Karpas-422 (cell line): ENCODE data around the gene DXO. TPM values are rescaled to one million over a fixed set of nuclear protein-coding genes. Genes with fewer than 3 reads are reported as not detected.
"Not testable (repeated sequence)": the region's sequence is repeated elsewhere in the genome, so short reads cannot be mapped to it uniquely, and the experiment has no call there.

Experiments used
- DNase-seq: peaks from one replicate; pipeline ENCODE4 v3.0.0-alpha.2; 2015
- H2AFZ ChIP-seq: fragments of 200-600 bp; sonication (generic); 2 replicates; pipeline ENCODE4 v1.6.1; 2014; ENCODE audit warnings: antibody characterized with exemption, low read length, mixed read lengths
- H3K27ac ChIP-seq: fragments of 200-600 bp; sonication (generic); 2 replicates; pipeline ENCODE4 v1.5.1; 2014; ENCODE audit warnings: mild to moderate bottlenecking, low read length, moderate library complexity
- H3K27me3 ChIP-seq: fragments of 200-600 bp; sonication (generic); 2 replicates; pipeline ENCODE4 v1.6.1; 2014; ENCODE audit warnings: low read length, mixed read lengths
- H3K36me3 ChIP-seq: fragments of 200-600 bp; sonication (generic); 2 replicates; pipeline ENCODE4 v1.6.1; 2014; ENCODE audit warnings: low read length, mixed read lengths; ENCODE audit not compliant: insufficient read depth
- H3K4me1 ChIP-seq: fragments of 200-600 bp; sonication (generic); 2 replicates; pipeline ENCODE4 v1.6.1; 2014; ENCODE audit warnings: mild to moderate bottlenecking, low read length, mixed read lengths
- H3K4me2 ChIP-seq: fragments of 200-600 bp; sonication (generic); 2 replicates; pipeline ENCODE4 v1.6.1; 2014; ENCODE audit warnings: low read length, low read depth, mild to moderate bottlenecking; ENCODE audit not compliant: poor library complexity, severe bottlenecking
- H3K4me3 ChIP-seq: fragments of 200-600 bp; sonication (generic); 2 replicates; pipeline ENCODE4 v1.5.1; 2014; ENCODE audit warnings: mild to moderate bottlenecking, antibody characterized with exemption, low read length, mixed read lengths
- H3K79me2 ChIP-seq: fragments of 200-600 bp; sonication (generic); 2 replicates; pipeline ENCODE4 v1.6.1; 2014; ENCODE audit warnings: mild to moderate bottlenecking, low read length, mixed read lengths
- H3K9ac ChIP-seq: fragments of 200-600 bp; sonication (generic); 2 replicates; pipeline ENCODE4 v1.6.0; 2014; ENCODE audit warnings: low read length
- H3K9me2 ChIP-seq: fragments of 200-600 bp; sonication (generic), shearing (Covaris generic); replicated peaks from 2 replicates; pipeline ENCODE4 v1.6.0; 2014; ENCODE audit warnings: mild to moderate bottlenecking, low read length, moderate library complexity; ENCODE audit not compliant: insufficient read depth
- H3K9me3 ChIP-seq: fragments of 300-700, 200-600 bp; sonication (generic); 2 replicates; pipeline ENCODE4 v1.6.1; 2014; ENCODE audit warnings: low read length, mixed read lengths
- H4K20me1 ChIP-seq: fragments of 200-600 bp; sonication (generic); 2 replicates; pipeline ENCODE4 v1.6.1; 2014; ENCODE audit warnings: mild to moderate bottlenecking, antibody characterized with exemption, low read length, low read depth; ENCODE audit not compliant: insufficient read depth
- total RNA-seq: library from RNA; depleted of rRNA; stranded (reverse); fragments of >200 nt; shearing (Covaris generic); gene quantifications from 2 replicates; pipeline ENCODE4 v1.2.3, GENCODE V29; 2014; ENCODE audit warnings: low replicate concordance

The DXO gene
- total RNA-seq, 1 experiment from 2014 or later = 20.8 TPM

GRCh38 chr6:31994421-31994820 is 22.5 kb upstream of the DXO start:
- not testable (repeated sequence) for H3K9me2 ChIP-seq, H3K36me3 ChIP-seq, H3K9ac ChIP-seq, H3K27me3 ChIP-seq, H3K9me3 ChIP-seq, H4K20me1 ChIP-seq, DNase-seq, H3K4me1 ChIP-seq, H3K27ac ChIP-seq, H3K4me2 ChIP-seq, H3K79me2 ChIP-seq, H2AFZ ChIP-seq, H3K4me3 ChIP-seq

DNA sequence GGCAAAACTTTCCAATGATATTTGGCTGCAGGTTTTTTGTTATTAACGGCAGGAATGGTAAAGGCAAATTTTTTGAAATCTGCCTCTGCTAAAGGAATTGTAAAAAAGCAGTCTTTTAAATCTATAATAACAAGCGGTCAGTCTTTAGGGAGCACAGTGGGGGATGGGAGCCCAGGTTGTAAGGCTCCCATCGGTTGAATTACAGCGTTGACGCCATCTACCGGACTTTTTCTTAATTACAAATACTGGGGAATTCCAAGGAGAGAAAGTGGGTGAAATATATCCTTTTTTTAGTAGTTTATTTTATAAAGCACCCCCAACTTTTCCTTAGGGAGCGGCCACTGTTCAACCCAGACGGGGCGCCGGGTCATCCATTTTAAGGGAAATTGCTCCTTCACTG is 17.4 kb upstream of the DXO start:
- not testable (repeated sequence) for H3K79me2 ChIP-seq, H3K4me2 ChIP-seq, H3K9ac ChIP-seq, H3K36me3 ChIP-seq, H4K20me1 ChIP-seq, H2AFZ ChIP-seq, H3K27ac ChIP-seq, H3K4me3 ChIP-seq, H3K27me3 ChIP-seq, DNase-seq, H3K9me3 ChIP-seq, H3K4me1 ChIP-seq, H3K9me2 ChIP-seq

- DNase-seq, H3K9me3 ChIP-seq, H3K27ac ChIP-seq, H3K4me3 ChIP-seq, H3K9me2 ChIP-seq, H3K27me3 ChIP-seq, H2AFZ ChIP-seq, H3K4me2 ChIP-seq, H3K9ac ChIP-seq, H3K79me2 ChIP-seq, H4K20me1 ChIP-seq, H3K36me3 ChIP-seq, H3K4me1 ChIP-seq: not testable (repeated sequence)
Measured at GRCh38 chr6:31981744-31982143, 9.8 kb upstream of the DXO start, which contains the start of gene C4A. Gene C4A (plus strand): TSS chr6:31982057. CDS start chr6:31982108, 51 bp downstream.

DNA sequence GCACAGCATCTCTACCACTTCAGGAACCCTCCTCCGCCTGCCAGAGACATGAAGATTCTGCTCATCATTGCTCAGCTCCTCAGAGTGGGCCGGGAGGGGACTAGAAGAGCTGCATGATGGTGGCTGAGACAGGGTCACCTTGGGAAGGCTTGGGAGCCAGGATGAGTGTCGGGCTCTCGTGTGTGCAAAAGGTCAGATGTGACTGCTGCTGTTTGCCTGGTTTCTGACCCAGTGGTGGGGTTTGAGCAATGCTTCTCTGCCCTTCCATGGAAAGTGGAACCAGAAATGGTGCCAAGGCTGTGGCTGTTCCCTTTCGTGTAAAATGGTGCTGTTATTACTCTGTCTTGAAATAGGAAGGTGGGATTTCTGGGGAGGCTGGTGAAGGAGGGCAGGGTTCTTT is 9.1 kb upstream of the DXO start:
- H3K27me3 ChIP-seq = not testable (repeated sequence)

GRCh38 chr6:31980195-31980876 is 8.4 kb upstream of the DXO start:
- H3K4me3 ChIP-seq, H3K27me3 ChIP-seq, H3K9ac ChIP-seq, H3K79me2 ChIP-seq, H3K9me2 ChIP-seq, H2AFZ ChIP-seq, H3K4me1 ChIP-seq, H3K9me3 ChIP-seq, H4K20me1 ChIP-seq, H3K36me3 ChIP-seq, H3K4me2 ChIP-seq, H3K27ac ChIP-seq, DNase-seq: not testable (repeated sequence)

More for the DNA sequence above, 9.1 kb upstream of the DXO start:
- not testable (repeated sequence) for H3K9me2 ChIP-seq, H4K20me1 ChIP-seq, H3K4me2 ChIP-seq, H3K4me1 ChIP-seq, DNase-seq, H3K27ac ChIP-seq, H3K36me3 ChIP-seq, H3K79me2 ChIP-seq, H3K9ac ChIP-seq, H3K9me3 ChIP-seq, H2AFZ ChIP-seq, H3K4me3 ChIP-seq

DNA sequence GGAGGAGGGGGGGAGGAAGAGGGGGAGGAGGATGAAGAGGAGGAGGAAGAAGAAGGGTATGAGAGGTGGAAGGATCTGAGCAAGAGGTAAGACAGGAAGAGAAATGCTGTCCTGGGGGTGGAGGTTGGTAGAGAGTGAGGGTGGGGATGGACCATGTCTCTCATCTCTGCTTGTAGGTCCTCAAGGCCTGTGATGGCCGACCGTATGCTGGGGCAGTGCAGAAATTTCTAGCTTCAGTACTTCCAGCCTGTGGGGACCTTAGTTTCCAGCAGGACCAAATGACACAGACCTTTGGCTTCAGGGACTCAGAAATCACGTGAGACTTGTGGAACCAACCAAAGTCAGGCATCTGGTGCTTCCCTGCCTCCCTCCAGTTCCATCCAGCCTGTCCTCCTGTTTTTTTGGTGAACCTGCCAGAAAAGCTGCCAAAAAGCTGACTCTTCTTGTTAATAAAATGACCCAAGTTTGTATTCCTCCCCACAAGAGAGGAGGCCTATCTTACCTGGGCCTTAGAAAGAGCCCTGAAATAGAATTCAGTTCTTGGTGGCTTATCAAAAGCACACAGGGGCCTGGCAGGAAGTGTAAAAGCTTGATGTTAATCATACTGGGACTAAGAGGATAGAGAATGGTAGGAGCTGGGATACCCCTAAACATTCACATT is 7.4 kb upstream of the DXO start:
- 0 out of 2 replicates have a peak, but pooled peaks cover 3% of the 10 kb centered on the region for H3K79me2 ChIP-seq
- H3K4me3 ChIP-seq = no peak overlapping the region
- no peaks in the 10 kb centered on the region for H3K36me3 ChIP-seq
- H3K4me1 ChIP-seq = no peaks in the 10 kb centered on the region
- no peak overlapping the region for H3K4me2 ChIP-seq
- H3K9me2 ChIP-seq = no peaks in the 10 kb centered on the region
- H3K9me3 ChIP-seq = no peaks in the 10 kb centered on the region
- H3K27me3 ChIP-seq = no peaks in the 10 kb centered on the region
- no peak overlapping the region for H2AFZ ChIP-seq
- H4K20me1 ChIP-seq = no peaks in the 10 kb centered on the region
- no peak overlapping the region for H3K9ac ChIP-seq
- no peak overlapping the region for H3K27ac ChIP-seq
- no peak for DNase-seq

GRCh38 chr6:31978831-31979230 is 6.9 kb upstream of the DXO start:
- no peaks in the 10 kb centered on the region for H3K27me3 ChIP-seq
- no peaks in the 10 kb centered on the region for H3K36me3 ChIP-seq
- H3K27ac ChIP-seq = no peak overlapping the region
- no peaks in the 10 kb centered on the region for H4K20me1 ChIP-seq
- H2AFZ ChIP-seq = no peak overlapping the region
- H3K4me1 ChIP-seq = no peaks in the 10 kb centered on the region
- DNase-seq = no peak
- no peak overlapping the region for H3K4me2 ChIP-seq
- no peak overlapping the region for H3K4me3 ChIP-seq
- H3K79me2 ChIP-seq = peaks cover 5% of the 10 kb centered on the region; the same call in 1 of the 2 replicates
- no peak overlapping the region for H3K9ac ChIP-seq
- H3K9me3 ChIP-seq = no peaks in the 10 kb centered on the region
- H3K9me2 ChIP-seq = no peaks in the 10 kb centered on the region

GRCh38 chr6:31977816-31978431 is 6.0 kb upstream of the DXO start:
- H3K9me3 ChIP-seq = no peaks in the 10 kb centered on the region
- H3K4me1 ChIP-seq = peaks cover 8% of the 10 kb centered on the region
- H3K9me2 ChIP-seq = no peaks in the 10 kb centered on the region
- no peaks in the 10 kb centered on the region for H3K36me3 ChIP-seq
- H3K79me2 ChIP-seq = peaks cover 14% of the 10 kb centered on the region
- H3K9ac ChIP-seq = no peak overlapping the region
- no peaks in the 10 kb centered on the region for H3K27me3 ChIP-seq
- H3K4me2 ChIP-seq = no peak overlapping the region
- H3K4me3 ChIP-seq = no peak overlapping the region
- no peak overlapping the region for H2AFZ ChIP-seq
- no peak for DNase-seq
- H4K20me1 ChIP-seq = no peaks in the 10 kb centered on the region
- H3K27ac ChIP-seq = no peak overlapping the region
